ENCODE data around the gene FRMD6. TPM values are rescaled to one million over a fixed set of nuclear protein-coding genes. Genes with fewer than 3 reads are reported as not detected.

FRMD6 gene
- 10 to 100 TPM in 1 of 2 donors, 1 to 10 TPM in 1; 4.2 to 12.1 TPM for total RNA-seq
- long read RNA-seq, full-length matches to known transcripts, result 3 of 4 reads
- long read RNA-seq, partial matches to known transcripts, result 1 of 4 reads
- long read RNA-seq, other reads (novel, unspliced or antisense), result 0 of 4 reads

DNA sequence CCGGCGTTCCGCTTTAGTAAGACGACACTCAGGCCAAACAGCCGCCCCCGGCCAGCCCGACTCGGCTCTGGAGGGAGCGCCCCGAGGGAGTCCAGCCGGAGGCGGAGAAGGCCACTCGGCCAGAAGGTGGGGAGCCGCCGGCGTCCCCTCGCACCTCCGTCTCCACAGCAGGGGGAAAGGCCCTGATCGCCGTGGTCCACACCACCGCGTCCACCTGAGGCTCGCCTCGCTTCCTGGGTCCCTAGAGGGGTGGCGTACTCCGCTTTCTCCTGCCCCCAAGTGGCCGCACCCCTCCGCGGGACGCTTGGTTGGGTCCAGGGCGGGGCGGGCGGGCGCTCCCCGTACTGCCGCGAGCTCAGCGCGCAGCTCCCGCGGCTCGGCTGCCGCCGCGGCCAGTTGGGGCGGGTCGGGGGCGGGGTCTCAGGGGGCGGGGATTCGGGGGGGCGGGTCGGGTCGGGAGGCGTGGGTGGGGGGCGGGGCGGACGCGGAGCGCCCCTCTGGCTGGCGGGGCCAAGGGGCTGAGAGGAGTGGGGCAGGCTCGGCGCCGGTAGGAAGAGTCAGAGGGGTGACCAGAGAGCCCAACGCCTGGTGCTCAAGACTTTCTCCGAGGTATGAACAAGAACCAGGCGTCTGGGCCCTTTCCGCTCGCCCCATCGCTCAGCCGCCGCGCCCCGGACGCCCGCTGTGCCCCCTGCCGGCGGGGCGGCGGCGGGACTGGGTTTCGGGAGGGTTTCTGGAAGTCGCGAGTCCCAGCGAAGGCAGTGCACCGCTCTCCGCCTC, at the start of gene FRMD6:
TSS of gene FRMD6 (plus strand) at position 523 of the 780 bp plus-strand sequence. CDS start 37,927 bp downstream, outside the sequence.
- ATAC-seq (peak; percentile 91), DNase-seq (peak; percentile 76 to 80)
- intact Hi-C loops (cut with DNase I, micrococcal nuclease), result loop anchor here in 1 of 2 donors (10.0 kb wide), 1 partner anchor 367 kb away; no protein-coding TSS in a partner anchor

DNA sequence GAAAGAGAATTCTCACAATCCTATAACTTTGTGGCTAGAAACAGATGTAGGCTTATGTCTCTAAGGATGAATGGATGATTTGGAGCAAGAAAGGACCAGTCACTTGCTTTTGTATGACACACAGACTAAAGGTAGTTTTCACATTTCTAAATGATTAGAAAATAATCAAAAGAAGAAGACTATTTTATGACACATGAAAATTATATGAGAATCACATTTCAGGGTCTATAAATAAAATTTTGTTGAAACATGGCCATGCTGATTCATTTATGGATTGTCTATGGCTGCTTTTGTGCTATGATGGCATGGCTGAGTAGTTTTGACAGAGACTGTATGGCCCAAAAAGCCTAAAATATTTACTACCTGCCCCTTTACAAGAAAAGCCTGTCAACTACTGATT, 49.4 kb upstream of the FRMD6 start:
- intact Hi-C loops (cut with DNase I, micrococcal nuclease), result no loop called here
- DNase-seq (no peak), ATAC-seq (no peak)

DNA sequence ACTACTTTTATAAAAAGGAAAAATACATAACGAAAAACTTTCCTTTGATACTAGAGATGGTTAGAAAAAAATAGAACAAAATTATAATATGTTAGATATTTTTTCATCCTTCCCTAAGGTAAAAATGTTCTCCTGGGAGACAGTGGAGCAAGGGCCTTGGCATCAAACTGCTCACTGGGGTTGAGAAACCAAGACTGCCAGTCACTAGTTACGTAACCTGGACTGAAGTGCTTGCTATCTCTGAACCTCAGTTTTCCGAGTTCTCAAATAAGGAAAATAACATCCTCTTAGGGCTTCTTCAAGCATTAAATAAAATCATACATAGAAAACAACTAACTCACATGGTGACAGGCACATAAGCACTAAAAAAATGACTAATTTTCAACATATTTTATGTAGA, 48.2 kb upstream of the FRMD6 start:
- intact Hi-C loops (cut with DNase I, micrococcal nuclease), result no loop called here
- ATAC-seq (no peak), DNase-seq (no peak)

DNA sequence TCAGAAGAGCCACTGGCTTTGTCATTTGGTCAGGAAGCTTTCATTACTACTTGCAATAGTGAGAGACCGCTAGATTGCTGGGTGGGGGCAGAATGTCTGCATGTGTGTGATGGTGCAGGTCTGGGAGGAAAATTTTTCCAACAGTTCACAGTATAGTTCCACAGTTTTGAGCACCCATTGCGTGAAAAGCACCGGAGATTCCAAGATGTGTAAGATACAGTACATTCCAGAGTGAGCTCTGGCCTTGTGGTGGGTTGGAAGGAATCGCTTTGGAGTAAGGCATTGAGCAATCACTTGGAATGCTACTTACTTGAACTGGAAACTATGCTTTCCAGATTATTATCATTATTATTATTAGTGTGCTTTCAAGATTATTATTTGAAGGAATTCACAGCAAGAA, 47.6 kb upstream of the FRMD6 start:
- intact Hi-C loops (cut with DNase I, micrococcal nuclease), result no loop called here
- ATAC-seq, result no peak
- DNase-seq, result no peak

DNA sequence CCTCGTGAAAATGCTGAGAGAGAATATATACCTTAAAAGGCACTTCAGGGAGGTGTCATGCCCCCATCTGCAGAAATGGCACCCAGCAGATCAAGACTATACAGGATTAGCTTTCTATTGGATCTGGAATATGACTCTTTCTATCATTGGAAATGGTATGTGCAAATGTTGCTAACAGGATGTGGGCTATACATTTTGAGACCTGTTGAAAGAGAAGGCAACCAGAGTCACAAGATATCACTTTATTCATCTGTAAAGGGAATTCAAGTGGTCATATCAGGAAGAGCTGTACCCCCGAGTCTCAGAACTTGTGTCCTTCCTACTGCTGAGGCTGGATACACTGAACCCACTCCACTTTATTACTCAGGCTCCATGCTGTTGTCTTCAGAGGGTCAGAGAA, 46.1 kb upstream of the FRMD6 start:
- intact Hi-C loops (cut with DNase I, micrococcal nuclease), result no loop called here
- DNase-seq, result no peak
- no peak for ATAC-seq

DNA sequence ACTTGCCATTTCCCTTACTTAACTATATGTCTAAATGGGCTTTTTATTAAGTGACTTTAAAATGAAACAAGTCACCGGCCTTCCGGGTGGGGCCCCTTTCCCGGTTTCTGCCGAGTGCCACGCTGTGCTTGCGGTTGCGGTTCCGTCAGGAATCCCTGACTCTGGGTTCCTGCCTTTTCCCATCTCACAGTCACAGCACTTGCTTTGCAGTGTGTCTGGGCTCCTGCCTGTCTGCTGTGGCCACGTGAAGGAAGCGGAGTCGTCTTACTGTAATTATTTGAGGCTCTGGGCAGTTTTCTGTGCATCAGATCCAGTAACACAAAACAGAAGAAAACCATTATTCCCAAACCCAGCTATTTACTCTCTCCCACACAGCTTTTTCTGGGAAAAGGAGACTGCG, 44.0 kb upstream of the FRMD6 start:
- ATAC-seq (no peak), DNase-seq (no peak)
- intact Hi-C loops (cut with DNase I, micrococcal nuclease), result no loop called here

DNA sequence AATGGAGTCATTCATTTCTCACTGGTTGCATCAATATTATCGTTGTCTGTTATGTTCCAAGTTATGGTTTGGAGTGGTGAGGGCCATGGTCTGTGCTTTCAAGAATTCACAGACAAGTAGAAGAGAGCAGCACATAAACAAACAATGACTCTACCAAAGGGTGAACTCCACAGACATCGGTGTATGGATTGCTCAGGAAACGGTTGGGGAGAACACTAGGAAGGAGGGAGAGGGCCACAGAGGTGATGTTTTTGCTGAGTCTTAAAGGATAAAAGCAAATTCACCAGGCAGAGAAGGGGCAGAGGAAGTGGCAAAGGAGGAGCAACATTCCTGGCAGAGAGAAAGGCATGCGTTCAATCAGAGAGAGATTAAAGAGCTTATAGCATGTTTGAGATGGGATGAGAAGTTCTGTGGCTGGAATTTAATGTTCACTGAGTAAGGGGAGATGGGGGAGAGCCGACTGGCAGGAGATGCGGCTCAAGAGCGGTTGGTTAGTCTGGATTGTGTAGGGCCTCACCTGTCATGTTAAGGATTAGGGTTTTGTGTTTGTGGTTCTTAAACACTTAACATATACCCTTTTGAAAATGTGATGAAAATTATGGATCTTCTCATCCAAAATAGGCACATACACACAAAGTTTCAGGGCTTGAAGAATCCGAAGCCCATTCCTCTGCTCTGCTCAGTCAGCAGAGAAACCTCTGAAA, 42.3 kb upstream of the FRMD6 start:
- intact Hi-C loops (cut with DNase I, micrococcal nuclease), result no loop called here
- no peak for DNase-seq
- ATAC-seq, result no peak

DNA sequence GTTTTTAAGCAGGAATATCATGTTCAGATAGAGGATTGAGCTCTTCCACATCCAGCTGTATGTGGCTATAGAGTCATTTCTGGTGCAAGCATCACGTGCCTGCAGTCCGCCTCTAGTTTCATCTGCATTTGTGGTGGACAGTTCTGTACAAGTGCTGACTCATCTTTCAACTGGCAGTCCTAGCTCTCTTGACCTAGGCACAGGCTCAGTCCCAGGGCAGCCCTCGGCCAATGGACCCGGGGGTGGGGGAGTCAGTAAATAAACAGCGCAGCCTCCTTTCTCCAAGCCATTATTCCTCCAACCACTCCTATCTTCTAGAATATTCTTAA, 41.8 kb upstream of the FRMD6 start:
- ATAC-seq, result no peak
- intact Hi-C loops (cut with DNase I, micrococcal nuclease), result no loop called here
- DNase-seq, result peak in 1 of 2 donors; percentile 30

DNA sequence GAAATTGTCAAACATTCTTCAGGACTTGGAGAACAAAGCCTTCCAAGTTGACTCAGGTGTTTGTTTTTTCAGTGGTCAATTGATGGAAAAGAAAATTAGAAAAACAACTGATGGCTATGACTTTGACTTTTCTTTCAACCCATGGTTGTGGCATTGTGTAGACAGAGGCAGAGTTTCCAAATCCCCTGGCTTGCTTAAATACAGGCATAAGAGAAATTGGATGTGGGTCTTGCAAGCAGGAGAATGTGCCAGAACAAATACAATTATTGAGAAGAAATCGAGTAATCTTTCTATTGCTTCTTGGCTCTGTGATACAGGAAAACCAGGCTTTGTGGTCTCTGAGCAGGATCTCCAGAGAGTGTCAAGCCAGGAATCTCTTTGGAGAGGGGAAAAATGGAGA, 40.9 kb upstream of the FRMD6 start:
- intact Hi-C loops (cut with DNase I, micrococcal nuclease), result no loop called here
- ATAC-seq (no peak), DNase-seq (no peak)

DNA sequence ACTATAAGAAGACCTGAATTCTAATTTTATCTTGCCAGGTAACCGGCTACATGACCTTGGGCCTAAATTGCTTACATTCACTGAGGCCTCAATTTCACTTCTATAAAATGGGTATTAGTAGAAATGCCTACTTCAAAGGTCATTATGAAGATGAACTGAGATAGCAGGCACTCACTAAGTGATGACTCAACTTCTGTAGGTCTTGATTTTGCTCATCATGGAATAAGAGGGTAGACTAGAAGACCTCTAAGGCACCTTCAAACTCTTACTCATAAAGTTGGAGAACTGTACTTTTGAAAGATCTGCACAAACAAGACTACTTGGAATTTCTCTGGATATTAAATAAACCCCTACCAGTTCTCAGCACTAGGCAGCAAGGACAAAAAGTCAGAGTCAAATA, 39.3 kb upstream of the FRMD6 start:
- no peak for ATAC-seq
- intact Hi-C loops (cut with DNase I, micrococcal nuclease), result no loop called here
- DNase-seq, result no peak

DNA sequence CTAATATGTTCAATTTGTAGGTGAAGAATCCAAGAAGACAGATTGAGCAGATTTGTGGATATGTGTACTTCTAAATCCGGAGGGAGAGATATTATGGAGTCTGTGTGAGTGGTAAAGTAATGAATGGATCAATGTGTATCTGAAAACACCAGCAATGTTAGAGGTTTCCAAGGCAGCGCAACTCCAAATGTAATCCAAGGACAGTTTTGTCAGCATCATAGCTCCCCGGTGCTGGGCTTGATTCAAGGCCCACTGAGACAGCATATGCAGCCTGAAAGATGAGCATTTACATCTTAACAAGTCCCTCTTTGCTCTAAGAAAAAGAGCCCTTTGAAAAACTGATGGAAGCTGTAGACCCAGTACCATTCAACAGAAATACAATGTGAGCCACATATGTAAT, 38.3 kb upstream of the FRMD6 start:
- DNase-seq (no peak), ATAC-seq (no peak)
- intact Hi-C loops (cut with DNase I, micrococcal nuclease), result no loop called here

DNA sequence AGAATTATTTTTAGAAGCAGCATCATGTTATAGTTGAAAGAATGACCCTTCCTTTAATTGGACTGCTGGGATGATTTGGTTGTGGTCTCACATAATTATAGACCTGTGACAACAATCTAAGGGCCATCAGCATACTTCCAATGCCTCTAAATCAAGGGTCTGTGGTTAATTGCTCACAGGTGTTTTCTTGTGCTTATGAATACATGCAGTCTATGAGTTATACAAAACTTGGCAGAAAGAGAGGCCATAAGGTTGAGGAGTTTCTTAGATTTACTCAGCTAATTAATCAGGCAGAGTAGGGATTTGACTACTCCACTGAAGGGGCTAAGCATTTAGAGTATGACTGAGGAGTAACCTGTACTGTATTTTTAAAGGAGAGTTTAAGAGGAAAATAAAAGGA, 37.0 kb upstream of the FRMD6 start:
- ATAC-seq, result no peak
- intact Hi-C loops (cut with DNase I, micrococcal nuclease), result no loop called here

DNA sequence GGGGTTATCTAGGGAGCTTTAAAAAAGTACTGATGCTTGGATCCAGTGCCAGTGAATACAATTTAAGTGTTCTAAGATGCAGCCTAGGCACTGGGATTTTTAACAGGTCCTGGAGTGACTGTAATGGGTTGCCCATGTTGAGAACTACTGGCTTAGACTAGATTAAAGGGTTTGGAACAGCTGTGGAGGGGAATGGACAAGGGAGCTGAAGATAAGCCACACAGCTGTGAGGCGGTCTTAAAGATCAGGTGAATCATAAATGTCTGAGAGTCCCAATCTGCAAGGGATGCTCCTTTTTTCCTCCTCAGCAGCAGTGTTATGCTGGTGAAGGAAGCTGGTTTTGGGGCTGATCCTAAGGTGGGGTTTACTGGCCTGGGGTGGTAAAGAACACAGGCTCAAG, 35.5 kb upstream of the FRMD6 start:
- intact Hi-C loops (cut with DNase I, micrococcal nuclease), result no loop called here
- DNase-seq, result no peak
- no peak for ATAC-seq

More for the DNA sequence above, 37.0 kb upstream of the FRMD6 start:
- DNase-seq, result no peak

DNA sequence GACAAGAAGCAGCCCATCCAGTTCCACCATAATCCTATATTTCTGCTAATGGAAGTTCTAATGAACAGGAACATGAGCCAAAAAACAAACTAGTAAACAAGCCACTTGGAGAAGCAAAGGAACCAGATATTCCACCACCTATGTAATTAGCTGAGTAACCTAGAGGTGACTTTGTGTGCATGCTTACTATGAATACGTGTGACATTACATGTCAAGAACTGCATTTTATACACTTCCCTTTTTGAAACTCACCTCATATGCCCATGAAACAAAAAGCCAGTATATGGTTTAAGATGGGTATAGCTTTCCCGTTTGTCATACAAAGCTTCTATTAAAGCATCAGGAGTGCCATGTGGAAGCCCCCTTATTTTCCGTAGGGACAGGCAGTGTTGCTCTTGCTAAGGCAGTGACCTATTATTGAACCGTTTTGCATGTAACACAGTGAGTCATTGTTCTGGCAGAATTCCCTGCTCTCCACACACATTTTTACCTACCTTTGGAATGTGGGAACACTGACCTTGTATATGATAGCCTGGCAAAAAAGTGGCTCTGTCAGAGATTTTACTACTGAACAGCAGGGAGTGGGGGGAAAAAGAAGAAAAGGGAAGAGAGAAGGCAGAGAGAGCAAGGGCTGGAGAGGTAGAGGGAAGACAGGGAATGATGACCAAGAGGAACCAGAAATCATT, 34.8 kb upstream of the FRMD6 start:
- no peak for ATAC-seq
- no peak for DNase-seq
- intact Hi-C loops (cut with DNase I, micrococcal nuclease), result no loop called here

DNA sequence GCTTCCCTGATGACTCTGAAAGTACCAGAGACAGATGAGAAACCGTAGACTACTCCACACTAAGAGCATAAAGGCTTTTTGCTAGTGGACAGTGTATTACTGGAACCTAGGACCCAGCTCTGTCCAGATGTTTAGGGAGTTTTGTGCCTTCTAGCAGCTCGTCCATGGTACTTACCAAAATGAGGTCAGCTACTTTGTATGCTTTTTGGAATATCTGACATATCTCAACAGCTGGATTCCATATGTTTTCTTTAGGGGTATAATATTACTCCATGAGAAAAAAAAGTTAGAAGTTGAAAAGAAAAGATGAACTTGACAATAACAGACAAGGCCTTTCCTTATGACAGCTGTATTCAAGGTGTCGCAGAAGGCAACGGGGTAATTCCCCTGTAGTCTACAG, 32.1 kb upstream of the FRMD6 start:
- intact Hi-C loops (cut with DNase I, micrococcal nuclease), result no loop called here
- ATAC-seq, result no peak
- DNase-seq, result no peak

DNA sequence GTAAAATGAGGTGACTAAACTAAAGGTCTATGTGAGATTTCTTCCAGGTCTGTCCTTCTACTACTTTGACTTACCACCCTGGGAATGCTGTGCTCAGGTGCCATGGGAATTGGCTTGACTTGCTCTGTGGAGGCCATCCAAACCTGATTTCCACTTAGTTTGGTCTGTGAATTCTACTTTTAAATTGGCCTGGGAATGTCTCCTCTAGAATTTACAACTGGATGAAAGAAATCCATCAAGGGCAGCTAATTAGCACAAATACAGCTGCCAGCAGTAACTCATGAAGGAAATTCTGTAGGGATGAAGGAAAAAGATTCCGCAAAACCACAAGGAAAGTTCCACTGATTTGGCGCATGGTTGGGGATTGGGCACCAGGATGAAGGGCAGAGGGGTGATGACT, 31.7 kb upstream of the FRMD6 start:
- intact Hi-C loops (cut with DNase I, micrococcal nuclease), result no loop called here
- ATAC-seq, result no peak
- DNase-seq, result no peak

DNA sequence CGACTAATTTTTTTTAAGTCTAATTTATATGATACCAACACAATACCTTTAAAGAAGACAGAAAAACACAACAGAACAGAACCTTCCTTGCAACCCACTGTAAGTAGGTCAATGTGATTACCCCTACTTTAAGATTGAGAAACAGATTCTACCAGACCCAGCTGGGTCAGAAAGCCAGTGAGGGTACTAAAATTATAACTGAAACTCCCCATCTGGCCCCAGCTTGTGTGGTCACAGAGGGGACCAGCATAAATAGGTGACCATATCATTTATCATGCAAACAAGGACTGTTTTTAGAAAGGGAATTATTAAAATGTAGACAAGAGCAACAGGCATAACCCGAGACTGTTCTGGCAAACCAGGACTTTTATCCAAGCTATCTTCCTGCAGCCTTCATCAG, 30.1 kb upstream of the FRMD6 start:
- DNase-seq (no peak), ATAC-seq (no peak)
- intact Hi-C loops (cut with DNase I, micrococcal nuclease), result no loop called here

DNA sequence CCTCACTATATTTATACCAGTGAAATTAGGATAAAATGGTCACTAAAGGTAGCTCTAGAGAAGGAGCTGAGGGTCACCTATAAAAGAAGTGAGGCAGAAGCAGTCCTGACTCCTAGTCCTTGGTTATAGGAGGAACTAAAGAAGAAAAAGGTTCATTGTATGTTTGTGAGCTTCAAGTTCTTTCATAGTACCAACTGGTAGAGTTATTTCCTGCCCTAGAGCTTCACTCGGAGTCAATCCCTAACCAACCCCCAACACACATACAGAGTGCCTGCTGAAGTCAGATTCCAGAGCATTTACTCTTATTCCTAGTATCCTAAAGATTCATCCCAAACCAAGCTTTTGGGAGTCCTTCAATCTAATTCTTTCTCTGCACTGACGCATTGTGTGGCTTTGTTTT, 29.3 kb upstream of the FRMD6 start:
- ATAC-seq (no peak), DNase-seq (no peak)
- intact Hi-C loops (cut with DNase I, micrococcal nuclease), result no loop called here

DNA sequence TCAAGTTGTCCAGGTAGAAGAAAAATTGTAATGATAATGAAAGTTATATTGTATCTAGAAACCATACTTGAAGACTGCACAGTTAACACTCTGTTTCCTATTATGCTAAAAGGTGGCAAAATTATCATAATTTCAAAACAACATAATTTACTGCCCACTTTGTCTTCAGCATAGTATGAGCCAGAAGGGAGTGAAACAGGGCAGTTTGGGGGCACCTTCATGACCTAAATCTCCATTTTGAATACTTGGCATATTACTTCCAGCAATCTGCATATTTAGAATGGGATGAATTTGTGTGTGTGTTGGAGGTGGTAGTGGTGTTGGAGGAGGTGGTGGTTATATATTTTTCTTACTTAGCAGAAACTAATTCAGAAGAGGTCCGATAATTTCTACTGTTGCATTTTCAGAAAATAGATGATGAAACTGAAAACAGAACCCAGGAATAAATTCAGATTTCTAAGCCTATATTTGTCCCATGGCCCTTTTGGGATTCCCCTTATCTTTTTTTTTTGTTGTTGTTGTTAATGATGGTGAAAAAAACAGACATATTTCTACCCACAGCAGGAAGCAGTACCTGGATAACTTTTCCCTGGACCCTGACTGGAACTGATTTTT, 26.6 kb upstream of the FRMD6 start:
- ATAC-seq, result no peak
- intact Hi-C loops (cut with DNase I, micrococcal nuclease), result no loop called here

DNA sequence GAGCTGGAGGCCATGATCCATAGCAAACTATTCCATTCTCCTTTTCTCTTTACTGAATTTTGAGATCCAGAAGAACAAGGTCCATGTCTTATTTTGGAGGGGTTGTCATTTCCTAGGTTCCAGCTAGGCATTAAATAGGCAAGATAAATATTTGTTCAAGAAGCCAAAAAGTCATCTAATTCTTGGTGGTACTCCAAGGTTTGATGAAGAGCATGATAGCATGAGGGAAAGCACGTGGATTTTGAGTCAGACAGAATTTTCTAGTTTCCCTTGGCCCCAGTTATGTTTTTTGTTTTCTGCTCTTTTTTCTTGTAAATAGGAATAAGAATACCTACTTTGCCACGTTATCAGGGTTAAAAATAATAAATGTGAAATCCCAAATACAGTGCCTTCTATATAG, 25.5 kb upstream of the FRMD6 start:
- ATAC-seq (no peak), DNase-seq (no peak)
- intact Hi-C loops (cut with DNase I, micrococcal nuclease), result no loop called here

More for the DNA sequence above, 26.6 kb upstream of the FRMD6 start:
- no peak for DNase-seq
